HEK293T (cell line): ENCODE results near the gene NOB1.

ENCODE experiments used
- BHLHE40 ChIP-seq: fragments of 450-650 bp; IDR thresholded peaks from 2 replicates; pipeline ENCODE4 v1.6.1; 2016; ENCODE audit warnings: mild to moderate bottlenecking, moderate library complexity, borderline replicate concordance
- CTBP1 ChIP-seq: fragments of 450-650 bp; IDR thresholded peaks from 2 replicates; pipeline ENCODE4 v1.6.1; 2016; ENCODE audit warnings: borderline replicate concordance
- FOXM1 ChIP-seq: fragments of 450-650 bp; IDR thresholded peaks from 2 replicates; pipeline ENCODE4 v1.6.1; 2017; ENCODE audit warnings: mild to moderate bottlenecking, borderline replicate concordance
- HDGF ChIP-seq: fragments of 450-650 bp; IDR thresholded peaks from 2 replicates; pipeline ENCODE4 v1.6.1; 2017; ENCODE audit warnings: antibody characterized with exemption, borderline replicate concordance
- NFRKB ChIP-seq: fragments of 450-650 bp; IDR thresholded peaks from 2 replicates; pipeline ENCODE4 v1.6.1; 2016; ENCODE audit warnings: mild to moderate bottlenecking, moderate library complexity
- SP1 ChIP-seq: fragments of 450-650 bp; IDR thresholded peaks from 2 replicates; pipeline ENCODE4 v1.6.1; 2017
- SUZ12 ChIP-seq: fragments of 450-650 bp; IDR thresholded peaks from 2 replicates; pipeline ENCODE4 v1.6.1; 2016; ENCODE audit warnings: mild to moderate bottlenecking
- TARDBP ChIP-seq: fragments of 450-650 bp; IDR thresholded peaks from 2 replicates; pipeline ENCODE4 v1.6.1; 2016
- ZNF384 ChIP-seq: fragments of 450-650 bp; IDR thresholded peaks from 2 replicates; pipeline ENCODE4 v1.6.1; 2016
- TF ChIP-seq, protein P1 (sequence below): fragments of 450-650 bp; IDR thresholded peaks from 2 replicates; pipeline ENCODE4 v1.6.1; 2016

DNA sequence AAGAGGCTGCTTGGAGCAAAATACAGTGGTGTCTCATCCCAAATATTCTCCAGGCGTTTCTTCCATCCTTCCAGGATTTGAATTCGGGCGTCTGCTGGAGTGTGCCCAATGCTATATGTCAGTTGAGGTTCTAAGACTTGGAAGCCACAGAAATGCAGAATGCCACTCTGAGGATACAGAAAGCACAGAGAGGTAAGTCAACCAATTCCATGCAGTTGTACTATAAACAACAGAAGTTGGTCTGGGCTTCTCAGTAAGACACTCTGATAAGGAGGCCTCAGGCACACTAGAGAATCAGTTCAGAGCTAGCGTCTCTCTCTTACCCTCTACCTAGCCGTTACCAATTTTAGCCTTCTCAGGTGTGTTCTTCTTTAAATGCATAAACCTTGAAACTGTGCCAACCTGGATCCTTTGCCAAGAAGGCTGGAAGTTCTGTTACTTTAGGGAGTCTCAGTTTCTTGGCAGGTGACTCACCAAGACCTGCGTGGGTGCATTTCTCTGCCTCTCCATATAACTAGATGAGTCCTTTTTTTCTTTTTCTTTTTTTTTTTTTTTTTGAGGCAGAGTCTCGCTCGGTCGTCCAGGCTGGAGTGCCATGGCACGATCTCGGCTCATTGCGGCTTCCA lies 43.5 kb downstream of the NOB1 start:
- TF ChIP-seq SP1 (no peak), CTBP1 (no peak), BHLHE40 (no peak), FOXM1 (no peak), ZNF384 (no peak), NFRKB (no peak), SUZ12 (no peak), TARDBP (no peak), HDGF (no peak)
- TF ChIP-seq, protein P1, sequence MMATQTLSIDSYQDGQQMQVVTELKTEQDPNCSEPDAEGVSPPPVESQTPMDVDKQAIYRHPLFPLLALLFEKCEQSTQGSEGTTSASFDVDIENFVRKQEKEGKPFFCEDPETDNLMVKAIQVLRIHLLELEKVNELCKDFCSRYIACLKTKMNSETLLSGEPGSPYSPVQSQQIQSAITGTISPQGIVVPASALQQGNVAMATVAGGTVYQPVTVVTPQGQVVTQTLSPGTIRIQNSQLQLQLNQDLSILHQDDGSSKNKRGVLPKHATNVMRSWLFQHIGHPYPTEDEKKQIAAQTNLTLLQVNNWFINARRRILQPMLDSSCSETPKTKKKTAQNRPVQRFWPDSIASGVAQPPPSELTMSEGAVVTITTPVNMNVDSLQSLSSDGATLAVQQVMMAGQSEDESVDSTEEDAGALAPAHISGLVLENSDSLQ, result no peak
